RWPE1 (cell line): ENCODE data around the gene ADAMTS17.

Experiments
- CTCF ChIA-PET: fragments of 350-600 bp; sonication (Branson Sonifier 250); formaldehyde crosslinking; extraction: SDS; loops from one replicate; lab custom pipeline; 2021; lab: Yijun Ruan, JAX
- POLR2A ChIA-PET: fragments of 400-600 bp; formaldehyde crosslinking; extraction: SDS; loops from one replicate; lab custom pipeline; 2020; ENCODE audit warnings: antibody characterized with exemption; ENCODE audit not compliant: low non-redundant PET; lab: Yijun Ruan, JAX
- DNase-seq: peaks from one replicate; pipeline ENCODE4 v3.0.0; 2012; ENCODE audit warnings: low spot score
- H3K27ac ChIP-seq: fragments of 450-650 bp; 2 replicates; pipeline ENCODE4 v1.5.1; 2017
- TF ChIP-seq, protein P1 (sequence below): fragments of 450-650 bp; conservative IDR thresholded peaks from 2 replicates; pipeline ENCODE4 v1.5.1; 2017; ENCODE audit warnings: low read depth, mild to moderate bottlenecking

Gene ADAMTS17

DNA sequence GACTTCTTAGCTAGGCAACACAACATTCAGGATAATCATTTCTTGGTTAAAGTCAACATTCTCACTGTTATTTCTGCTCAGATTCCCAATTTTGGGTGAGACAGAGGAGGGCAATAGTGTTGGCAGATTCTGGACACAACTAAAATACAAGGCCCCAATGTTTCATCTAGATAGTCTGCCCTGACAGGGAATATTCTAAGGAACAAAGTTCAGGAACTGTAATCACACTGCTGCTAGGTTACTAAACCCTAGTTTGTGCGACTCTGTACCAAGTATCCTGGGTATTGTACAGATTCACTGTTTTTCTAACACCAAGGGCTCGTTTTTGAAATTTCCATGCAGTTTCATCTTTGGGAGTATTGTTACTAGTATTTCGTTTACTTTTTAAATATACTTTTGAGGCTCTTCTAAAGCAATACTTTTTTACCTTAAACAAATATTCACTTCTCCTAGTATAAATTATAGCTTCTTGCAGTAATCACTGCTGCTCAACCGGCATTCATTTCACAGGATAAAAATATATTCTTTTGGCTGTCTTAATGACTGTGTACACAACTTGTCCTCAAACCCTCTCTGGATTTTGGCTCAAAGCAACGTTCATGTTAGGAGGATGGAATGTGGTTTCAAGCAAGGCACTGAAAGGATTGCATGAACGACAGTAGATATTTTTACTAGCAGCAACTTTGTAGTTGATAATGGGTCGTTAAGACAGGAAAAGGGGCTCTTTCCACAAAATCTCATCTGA lies 167.4 kb downstream of the ADAMTS17 start:
- no peak overlapping the region for H3K27ac ChIP-seq
- POLR2A ChIA-PET: no interaction called here
- TF ChIP-seq, protein P1, sequence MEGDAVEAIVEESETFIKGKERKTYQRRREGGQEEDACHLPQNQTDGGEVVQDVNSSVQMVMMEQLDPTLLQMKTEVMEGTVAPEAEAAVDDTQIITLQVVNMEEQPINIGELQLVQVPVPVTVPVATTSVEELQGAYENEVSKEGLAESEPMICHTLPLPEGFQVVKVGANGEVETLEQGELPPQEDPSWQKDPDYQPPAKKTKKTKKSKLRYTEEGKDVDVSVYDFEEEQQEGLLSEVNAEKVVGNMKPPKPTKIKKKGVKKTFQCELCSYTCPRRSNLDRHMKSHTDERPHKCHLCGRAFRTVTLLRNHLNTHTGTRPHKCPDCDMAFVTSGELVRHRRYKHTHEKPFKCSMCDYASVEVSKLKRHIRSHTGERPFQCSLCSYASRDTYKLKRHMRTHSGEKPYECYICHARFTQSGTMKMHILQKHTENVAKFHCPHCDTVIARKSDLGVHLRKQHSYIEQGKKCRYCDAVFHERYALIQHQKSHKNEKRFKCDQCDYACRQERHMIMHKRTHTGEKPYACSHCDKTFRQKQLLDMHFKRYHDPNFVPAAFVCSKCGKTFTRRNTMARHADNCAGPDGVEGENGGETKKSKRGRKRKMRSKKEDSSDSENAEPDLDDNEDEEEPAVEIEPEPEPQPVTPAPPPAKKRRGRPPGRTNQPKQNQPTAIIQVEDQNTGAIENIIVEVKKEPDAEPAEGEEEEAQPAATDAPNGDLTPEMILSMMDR: no peak
- CTCF ChIA-PET: no interaction called here
- DNase-seq: no peak

DNA sequence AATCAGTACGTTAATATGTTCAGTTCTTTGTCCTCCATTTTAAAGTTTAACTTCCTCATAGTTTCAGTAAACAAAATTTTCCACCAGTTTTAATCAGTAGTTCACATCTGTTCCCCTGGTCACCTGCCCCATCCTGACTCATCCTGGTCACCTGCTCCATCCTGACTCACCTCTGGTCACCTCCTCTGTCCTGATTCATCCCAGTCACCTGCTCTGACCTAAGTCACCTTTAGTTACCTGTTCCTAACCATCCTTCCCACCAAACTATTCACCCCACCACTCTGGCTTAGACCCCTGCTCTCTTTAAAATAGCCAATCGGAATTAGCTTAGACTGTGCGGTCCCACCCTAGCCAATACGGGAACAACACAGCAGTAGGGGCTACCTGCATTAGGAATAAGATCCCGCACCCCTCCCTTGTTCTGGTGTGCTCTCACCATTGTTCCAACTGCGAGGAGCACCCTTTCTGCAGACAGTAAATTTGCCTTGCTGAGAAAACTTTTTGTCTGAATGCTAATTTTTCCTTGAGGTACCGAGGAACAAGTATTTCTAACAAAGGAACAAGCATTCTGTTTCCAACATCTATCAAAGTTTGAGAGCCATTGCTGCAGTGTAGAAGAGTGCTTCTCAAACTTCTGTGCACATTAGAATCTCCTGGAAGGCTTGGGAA lies 169.3 kb downstream of the ADAMTS17 start:
- CTCF ChIA-PET: no interaction called here
- DNase-seq: no peak
- TF ChIP-seq, protein P1: no peak
- POLR2A ChIA-PET: no interaction called here
- no peak overlapping the region for H3K27ac ChIP-seq

DNA sequence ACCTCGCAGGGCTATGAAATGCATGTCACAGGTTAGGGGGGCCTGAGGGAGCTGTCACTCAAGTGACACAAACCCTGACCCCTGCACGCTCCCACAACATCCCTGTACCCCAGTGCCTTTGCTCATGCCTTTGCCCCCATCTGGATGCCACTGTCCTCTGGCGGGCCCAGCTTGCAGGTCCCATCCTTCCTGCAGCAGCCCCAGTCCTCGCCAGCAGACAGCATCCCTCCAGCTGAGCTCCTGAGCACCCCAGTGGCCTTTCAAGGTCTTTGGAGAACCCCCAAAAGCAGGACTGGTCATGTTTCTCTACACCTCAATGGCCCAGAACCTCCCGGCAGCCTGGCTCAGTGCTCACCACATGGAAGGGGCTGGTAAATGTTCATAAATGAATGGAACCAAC lies 170.4 kb downstream of the ADAMTS17 start:
- CTCF ChIA-PET: no interaction called here
- TF ChIP-seq, protein P1: no peak

DNA sequence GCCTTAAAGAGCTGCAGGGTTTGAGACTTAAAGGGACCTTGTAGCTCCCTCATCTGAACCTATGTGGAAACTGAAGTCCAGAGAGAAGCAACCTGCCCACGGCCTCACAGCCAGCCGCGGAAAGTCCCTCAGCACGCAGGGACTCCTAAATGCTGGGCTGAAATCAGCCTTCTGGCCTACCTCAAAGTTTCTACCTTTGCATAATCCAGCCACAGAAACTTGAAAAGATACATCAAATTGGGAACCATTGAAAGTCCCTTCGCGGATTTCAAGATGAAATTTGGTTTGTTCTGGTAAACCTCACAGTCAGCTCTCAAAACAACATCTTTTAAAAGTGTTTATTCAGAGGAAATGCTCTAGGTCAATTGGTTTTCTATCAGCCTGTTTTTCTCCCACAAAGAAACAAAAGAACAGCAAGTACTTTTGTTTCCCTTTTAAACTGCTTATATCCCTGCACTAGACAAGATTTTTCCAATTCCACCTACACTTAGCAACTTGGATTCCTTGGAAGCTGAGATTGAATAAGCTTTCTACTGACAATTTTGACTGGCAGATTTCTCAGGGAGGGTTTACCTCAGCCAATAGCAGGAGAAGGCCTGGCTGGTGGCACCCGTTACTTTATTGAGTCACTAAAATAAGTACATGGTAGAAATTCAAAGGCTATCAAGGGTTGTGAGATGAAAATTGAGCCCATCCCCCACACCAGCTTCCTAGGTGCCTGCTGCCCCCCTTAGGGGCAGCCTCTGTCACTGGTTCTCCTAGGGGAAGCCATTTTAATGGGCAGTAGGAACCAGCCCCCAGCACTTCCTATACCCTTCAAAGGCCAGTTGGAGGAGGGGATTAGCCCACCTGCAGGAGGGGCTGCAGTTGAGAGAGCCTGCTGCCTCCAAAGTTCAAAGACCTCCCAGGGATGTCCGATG lies 171.2 kb downstream of the ADAMTS17 start:
- ChIA-PET CTCF (no interaction called here), POLR2A (no interaction called here)
- TF ChIP-seq, protein P1: no peak
- H3K27ac ChIP-seq: no peak overlapping the region
- DNase-seq: no peak

More for the DNA sequence above, 170.4 kb downstream of the ADAMTS17 start:
- H3K27ac ChIP-seq: no peak overlapping the region
- POLR2A ChIA-PET: no interaction called here
- DNase-seq: no peak

DNA sequence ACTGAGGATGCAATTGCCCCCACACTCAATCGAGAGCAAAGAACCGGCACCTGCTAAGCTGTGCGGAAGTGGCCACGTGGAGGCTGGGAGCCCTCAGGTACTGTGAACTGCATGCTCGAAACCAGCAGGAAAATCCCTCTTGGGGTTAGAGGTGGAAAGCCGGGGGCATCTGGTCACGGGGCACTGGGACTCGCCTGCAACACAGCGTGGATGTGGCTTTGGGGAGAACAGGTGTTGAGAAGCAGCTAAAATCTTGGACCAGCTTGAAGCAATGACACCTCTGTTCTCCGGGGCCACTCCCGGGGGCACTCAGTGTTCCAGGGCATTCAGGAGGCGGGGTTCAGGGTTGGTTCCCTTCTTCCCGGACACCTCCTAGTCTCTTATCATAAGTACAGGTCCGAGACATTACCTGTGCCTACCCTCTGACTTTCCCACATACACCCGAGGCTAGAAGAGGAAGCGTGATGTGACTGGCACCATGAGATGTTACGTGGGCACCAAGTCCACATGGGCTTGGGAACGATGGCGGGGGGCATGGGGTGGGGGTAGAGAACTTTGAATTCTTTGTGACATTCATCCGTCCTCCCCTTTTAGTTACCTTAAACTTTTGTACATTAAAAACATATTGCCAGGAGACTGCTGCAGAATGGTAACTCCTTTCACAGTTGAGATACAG lies 172.0 kb downstream of the ADAMTS17 start:
- no peak for DNase-seq
- CTCF ChIA-PET: no interaction called here
- H3K27ac ChIP-seq: no peak overlapping the region
- POLR2A ChIA-PET: no interaction called here
- TF ChIP-seq, protein P1: no peak

DNA sequence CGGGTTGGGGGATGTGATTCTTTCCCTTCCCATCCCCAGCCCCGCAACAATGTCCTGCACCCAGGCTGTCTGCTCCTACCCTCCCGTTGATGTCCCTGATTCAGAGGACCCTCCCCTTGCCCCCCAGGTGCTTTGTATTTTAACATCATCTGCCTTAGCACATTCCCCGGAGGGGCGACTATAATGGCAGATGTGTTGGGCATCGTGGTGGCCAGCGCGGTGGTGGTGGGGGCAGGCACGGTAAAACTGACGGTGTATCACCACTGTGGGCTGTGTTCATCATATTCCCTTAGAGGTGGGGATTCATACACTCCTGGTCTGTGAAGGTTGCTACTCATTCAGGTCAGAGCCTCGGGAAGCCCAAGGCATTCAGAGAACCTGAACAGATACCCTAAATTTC lies 173.0 kb downstream of the ADAMTS17 start:
- CTCF ChIA-PET: no interaction called here
- TF ChIP-seq, protein P1: no peak
- POLR2A ChIA-PET: no interaction called here
- no peak for DNase-seq
- no peak overlapping the region for H3K27ac ChIP-seq
